Bladder microvascular endothelial cell (primary cell): Measurements from ENCODE around the gene RNF187. TPM values are rescaled to one million over a fixed set of nuclear protein-coding genes. Genes with fewer than 3 reads are reported as not detected.

ENCODE experiments used
- total RNA-seq: library from RNA; depleted of rRNA; stranded (reverse); fragments of >200 nt; gene quantifications from 2 replicates; pipeline ENCODE4 v1.2.3, GENCODE V29; 2014

RNF187 gene
- 54.6 and 60.7 TPM in 2 replicates for total RNA-seq

DNA sequence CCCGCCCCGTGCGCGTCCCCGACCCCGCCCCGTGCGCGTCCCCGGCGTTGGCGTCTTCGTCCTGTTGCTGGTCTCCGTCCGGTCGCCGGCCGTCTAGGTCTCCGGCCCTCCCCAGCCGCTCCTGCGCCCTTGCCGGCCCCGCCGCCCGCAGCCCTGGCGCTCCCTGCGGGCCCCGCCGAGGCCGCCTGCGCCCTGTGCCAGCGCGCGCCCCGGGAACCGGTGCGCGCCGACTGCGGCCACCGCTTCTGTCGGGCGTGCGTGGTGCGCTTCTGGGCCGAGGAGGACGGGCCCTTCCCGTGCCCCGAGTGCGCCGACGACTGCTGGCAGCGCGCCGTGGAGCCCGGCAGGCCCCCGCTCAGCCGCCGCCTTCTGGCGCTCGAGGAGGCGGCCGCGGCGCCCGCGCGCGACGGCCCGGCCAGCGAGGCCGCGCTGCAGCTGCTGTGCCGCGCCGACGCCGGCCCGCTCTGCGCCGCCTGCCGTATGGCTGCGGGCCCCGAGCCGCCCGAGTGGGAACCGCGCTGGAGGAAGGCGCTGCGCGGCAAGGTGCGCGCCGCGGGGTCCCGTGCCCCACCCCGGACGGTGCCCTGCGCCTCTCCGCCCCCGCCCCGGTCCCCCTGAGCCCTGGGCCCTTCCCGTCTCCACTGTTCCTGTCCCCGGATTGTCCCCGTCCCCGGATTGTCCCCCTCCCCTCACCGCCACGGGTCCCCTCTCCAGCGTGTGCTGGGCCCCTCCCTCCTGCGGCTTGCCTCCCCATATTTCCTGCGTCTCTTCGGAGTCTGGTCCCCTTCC, at the start of gene RNF187:
TSS of gene RNF187 (plus strand) at position 47 of the 789 bp plus-strand sequence.

Other genes starting within 250 kb of the RNF187 start
- gene TRIM11, start 80.5 kb upstream of the RNF187 start, total RNA-seq: 13.8 and 15.5 TPM in 2 replicates
- not detected in 2 replicates for gene TRIM17, start 70.5 kb upstream of the RNF187 start, total RNA-seq
- 0.97 and 10.2 TPM in 2 replicates for gene RHOU, start 248.1 kb downstream of the RNF187 start, total RNA-seq